Suprapubic skin (tissue), 3 donors: ENCODE data around the gene LSG1.

ENCODE experiments used
- CTCF ChIP-seq, 2 donors: fragments of 200-600 bp in 1 of 2; fragments of 450-650 bp in 1 of 2; sonication (generic) in 1 of 2; IDR thresholded peaks; one replicate each; pipeline ENCODE4 v1.5.1; 2016 to 2019; ENCODE audit warnings: antibody characterized with exemption in 2 of 2, mild to moderate bottlenecking in 1 of 2, moderate library complexity in 1 of 2
- POLR2A ChIP-seq, 2 donors: fragments of 450-650 bp; IDR thresholded peaks; one replicate each; pipeline ENCODE4 v1.6.1; 2017; ENCODE audit warnings: antibody characterized with exemption in 2 of 2, mild to moderate bottlenecking in 2 of 2, moderate library complexity in 2 of 2

DNA sequence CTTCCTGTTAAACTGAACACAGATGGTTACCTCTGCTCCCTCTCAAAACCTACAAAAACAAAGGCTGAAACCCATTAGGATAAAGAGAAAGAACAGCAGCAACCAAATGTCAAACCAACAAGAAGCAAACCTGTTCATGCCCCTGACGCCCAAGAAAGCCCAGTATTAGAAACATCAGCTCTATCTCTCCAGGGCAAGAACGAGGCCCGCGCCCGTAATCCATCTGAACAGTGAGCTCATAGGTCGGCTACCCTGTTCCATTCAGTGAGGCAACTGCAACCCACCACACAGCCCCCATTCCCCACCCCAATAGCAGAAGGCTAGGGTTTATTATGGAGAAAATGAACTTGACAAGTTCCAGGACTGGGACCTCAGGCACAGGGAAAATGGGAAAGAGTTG, 10.0 kb downstream of the LSG1 start:
- TF ChIP-seq CTCF (IDR thresholded peaks at IDR 0.05) (no peak), POLR2A (IDR thresholded peaks at IDR 0.05) (no peak)
